ENCODE results near the gene MNT. TPM values are rescaled to one million over a fixed set of nuclear protein-coding genes. Genes with fewer than 3 reads are reported as not detected.

The MNT gene
- total RNA-seq, 1 experiment from 2014 or later, result 32.1 TPM

DNA sequence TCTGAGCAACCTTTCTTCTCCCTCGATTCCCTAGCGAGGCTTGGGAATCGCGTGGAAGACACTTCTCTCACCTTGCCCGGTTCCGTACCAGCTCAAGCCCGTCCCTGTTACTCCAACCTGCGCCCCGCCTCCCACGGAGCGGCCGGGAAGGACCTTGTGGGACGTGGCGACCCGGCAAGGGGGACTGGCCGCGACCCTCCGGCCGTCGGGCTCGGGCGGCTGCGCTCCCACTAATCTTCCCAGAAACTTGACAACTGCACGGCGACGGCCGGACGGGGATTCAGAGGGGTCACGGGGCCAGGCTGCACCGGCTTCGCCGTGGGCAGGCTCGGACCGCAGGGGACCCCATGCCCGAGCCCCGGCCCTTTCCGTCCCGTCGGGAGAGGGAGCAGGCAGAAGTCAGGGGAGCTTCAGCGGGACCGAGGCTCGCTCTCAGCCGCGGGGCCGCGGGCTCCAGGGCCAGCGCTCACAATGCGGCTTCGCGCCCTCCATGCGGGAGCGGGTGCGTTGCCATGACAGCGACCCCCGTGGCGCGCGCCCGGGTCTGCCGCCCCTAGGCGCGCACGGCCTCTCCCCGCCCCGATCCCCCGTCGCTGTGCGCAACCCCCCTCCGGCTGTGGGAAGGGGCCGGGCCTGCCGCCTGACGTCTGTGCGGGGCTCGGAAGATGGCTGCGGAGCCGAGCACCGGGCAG is 63.9 kb downstream of the MNT start, which contains the start of gene SGSM2:
SGSM2 (plus strand) TSS at position 650 of the 692 bp plus-strand sequence. CDS start 188 bp downstream, outside the sequence.
- Histone ChIP-seq H3K4me1 (ENCODE audit: insufficient read depth, low read length, poor library complexity, severe bottlenecking) (peaks cover 21% of the 10 kb centered on the region), H3K27me3 (replicated peaks; ENCODE audit: insufficient read depth, low read depth, low read length, poor library complexity) (no peaks in the 10 kb centered on the region), H3K9me3 (ENCODE audit: low read depth, low read length, poor library complexity, severe bottlenecking) (no peaks in the 10 kb centered on the region), H3K4me3 (ENCODE audit: low read depth, low read length, poor library complexity, severe bottlenecking) (peak within 1 kb of the TSS; percentile 92), H3K27ac (ENCODE audit: low read depth, low read length, poor library complexity, severe bottlenecking) (peak within 1 kb of the TSS; percentile 79), H3K36me3 (ENCODE audit: insufficient read depth, low read length, poor library complexity, severe bottlenecking) (peaks cover 34% of the 10 kb centered on the region)
- intact Hi-C loops (cut with micrococcal nuclease; ENCODE audit: unreplicated experiment), result no loop called here
- DNase-seq (ENCODE audit: low spot score), result peak; percentile 86
- ChIA-PET CTCF (no interaction called here), POLR2A (ENCODE audit: low non-redundant PET) (interaction anchor here (1.0 kb wide), 1 partner anchor 11 kb away, joined by 3 read pairs; no protein-coding TSS in a partner anchor)
- TF ChIP-seq EZH2 (IDR thresholded peaks at IDR 0.05; ENCODE audit: borderline replicate concordance, low read depth, low read length, poor library complexity, severe bottlenecking), result no peak
- TF ChIP-seq, protein P1, sequence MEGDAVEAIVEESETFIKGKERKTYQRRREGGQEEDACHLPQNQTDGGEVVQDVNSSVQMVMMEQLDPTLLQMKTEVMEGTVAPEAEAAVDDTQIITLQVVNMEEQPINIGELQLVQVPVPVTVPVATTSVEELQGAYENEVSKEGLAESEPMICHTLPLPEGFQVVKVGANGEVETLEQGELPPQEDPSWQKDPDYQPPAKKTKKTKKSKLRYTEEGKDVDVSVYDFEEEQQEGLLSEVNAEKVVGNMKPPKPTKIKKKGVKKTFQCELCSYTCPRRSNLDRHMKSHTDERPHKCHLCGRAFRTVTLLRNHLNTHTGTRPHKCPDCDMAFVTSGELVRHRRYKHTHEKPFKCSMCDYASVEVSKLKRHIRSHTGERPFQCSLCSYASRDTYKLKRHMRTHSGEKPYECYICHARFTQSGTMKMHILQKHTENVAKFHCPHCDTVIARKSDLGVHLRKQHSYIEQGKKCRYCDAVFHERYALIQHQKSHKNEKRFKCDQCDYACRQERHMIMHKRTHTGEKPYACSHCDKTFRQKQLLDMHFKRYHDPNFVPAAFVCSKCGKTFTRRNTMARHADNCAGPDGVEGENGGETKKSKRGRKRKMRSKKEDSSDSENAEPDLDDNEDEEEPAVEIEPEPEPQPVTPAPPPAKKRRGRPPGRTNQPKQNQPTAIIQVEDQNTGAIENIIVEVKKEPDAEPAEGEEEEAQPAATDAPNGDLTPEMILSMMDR (conservative IDR thresholded peaks at IDR 0.05; ENCODE audit: low read depth, low read length), result no peak
- no TSS peak for BruUV-seq (replicated peaks)

DNA sequence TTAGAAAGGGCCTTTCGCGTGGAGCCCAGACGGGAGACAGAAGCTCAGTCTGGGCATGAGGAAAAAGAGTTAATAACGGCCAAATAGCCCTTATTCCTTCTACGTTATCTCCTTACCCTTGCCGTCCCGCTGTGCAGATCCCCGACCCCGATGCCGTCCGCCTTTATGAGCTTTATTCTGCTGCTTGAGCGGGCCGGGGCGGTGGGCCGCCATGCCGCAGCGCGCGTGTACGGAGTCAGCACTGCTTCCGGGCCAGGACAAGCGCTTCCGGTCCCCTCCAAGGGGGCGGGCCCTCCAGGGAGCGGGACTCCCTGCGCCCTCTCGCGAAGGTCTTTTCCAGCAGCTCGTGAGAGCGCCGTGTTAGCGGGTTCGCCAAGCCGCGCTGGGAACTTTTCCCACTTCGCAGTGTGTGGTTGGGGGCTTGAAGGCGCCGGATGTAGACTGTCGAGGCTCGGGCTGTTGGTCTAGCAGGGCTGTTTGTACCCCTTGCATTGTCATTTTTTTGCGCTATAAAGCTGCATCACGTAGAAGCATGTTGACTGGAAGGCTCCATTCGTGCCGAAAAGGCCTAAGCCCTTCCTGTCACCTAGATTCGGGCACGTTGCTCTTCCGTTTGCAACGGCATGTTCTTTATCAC is 64.5 kb downstream of the MNT start, which contains the start of gene TSR1:
TSR1 (minus strand) TSS at position 243 of the 637 bp plus-strand sequence; CDS start at position 213, 30 bp downstream.
- Histone ChIP-seq H3K9me3 (ENCODE audit: low read depth, low read length, poor library complexity, severe bottlenecking) (no peaks in the 10 kb centered on the region), H3K36me3 (ENCODE audit: insufficient read depth, low read length, poor library complexity, severe bottlenecking) (peaks cover 41% of the 10 kb centered on the region), H3K27ac (ENCODE audit: low read depth, low read length, poor library complexity, severe bottlenecking) (peak within 1 kb of the TSS; percentile 79), H3K4me1 (ENCODE audit: insufficient read depth, low read length, poor library complexity, severe bottlenecking) (peaks cover 21% of the 10 kb centered on the region), H3K27me3 (replicated peaks; ENCODE audit: insufficient read depth, low read depth, low read length, poor library complexity) (no peaks in the 10 kb centered on the region), H3K4me3 (ENCODE audit: low read depth, low read length, poor library complexity, severe bottlenecking) (peak within 1 kb of the TSS; percentile 92)
- BruUV-seq (replicated peaks), result no TSS peak
- TF ChIP-seq, protein P1 (conservative IDR thresholded peaks at IDR 0.05; ENCODE audit: low read depth, low read length), result peak; percentile 36
- TF ChIP-seq EZH2 (IDR thresholded peaks at IDR 0.05; ENCODE audit: borderline replicate concordance, low read depth, low read length, poor library complexity, severe bottlenecking), result no peak
- CTCF ChIA-PET, result interaction anchor here (0.6 to 0.8 kb wide), 2 partner anchors 16 to 642 kb away, joined by 3 to 5 read pairs; no protein-coding TSS in a partner anchor
- peak; percentile 97 for DNase-seq (ENCODE audit: low spot score)
- POLR2A ChIA-PET (ENCODE audit: low non-redundant PET), result interaction anchor here (1.0 kb wide), 1 partner anchor 11 kb away, joined by 3 read pairs; no protein-coding TSS in a partner anchor
- intact Hi-C loops (cut with micrococcal nuclease; ENCODE audit: unreplicated experiment), result no loop called here

DNA sequence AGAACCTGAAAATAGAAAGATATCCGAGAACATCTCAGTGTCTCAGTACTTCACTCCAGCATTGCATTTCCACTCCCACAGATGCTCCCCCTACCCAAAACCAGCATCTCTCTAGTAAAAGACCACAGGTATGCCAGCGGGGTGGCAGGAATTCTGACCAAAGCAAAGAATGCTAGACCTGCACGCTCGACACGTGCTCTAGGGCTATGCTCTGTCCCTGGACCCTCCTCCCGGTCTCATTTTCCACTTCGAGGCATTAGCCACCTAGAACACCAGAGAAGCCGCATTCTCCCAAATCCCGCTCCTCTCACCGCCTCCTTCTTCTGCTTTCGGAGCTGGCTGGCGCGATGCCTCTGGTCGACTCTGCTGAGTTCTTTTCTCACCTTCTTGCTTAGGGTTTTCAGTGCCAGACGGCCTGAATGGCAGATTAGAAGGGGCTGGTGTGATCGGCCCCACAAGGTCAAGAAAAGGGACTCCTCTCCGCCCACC is 65.1 kb downstream of the MNT start:
- DNase-seq (ENCODE audit: low spot score), result no peak
- peaks cover 21% of the 10 kb centered on the region for H3K4me1 ChIP-seq (ENCODE audit: insufficient read depth, low read length, poor library complexity, severe bottlenecking)
- H3K27ac ChIP-seq (ENCODE audit: low read depth, low read length, poor library complexity, severe bottlenecking), result peak overlapping the region; percentile 79
- no peak for TF ChIP-seq EZH2 (IDR thresholded peaks at IDR 0.05; ENCODE audit: borderline replicate concordance, low read depth, low read length, poor library complexity, severe bottlenecking)
- TF ChIP-seq, protein P1 (conservative IDR thresholded peaks at IDR 0.05; ENCODE audit: low read depth, low read length), result no peak
- BruUV-seq (replicated peaks), result TSS peak; percentile 46
- H3K4me3 ChIP-seq (ENCODE audit: low read depth, low read length, poor library complexity, severe bottlenecking), result peak overlapping the region; percentile 92
- CTCF ChIA-PET, result interaction anchor here (0.6 to 0.8 kb wide), 2 partner anchors 17 to 641 kb away, joined by 3 to 5 read pairs; no protein-coding TSS in a partner anchor
- intact Hi-C loops (cut with micrococcal nuclease; ENCODE audit: unreplicated experiment), result no loop called here
- H3K36me3 ChIP-seq (ENCODE audit: insufficient read depth, low read length, poor library complexity, severe bottlenecking), result peaks cover 46% of the 10 kb centered on the region
- H3K27me3 ChIP-seq (replicated peaks; ENCODE audit: insufficient read depth, low read depth, low read length, poor library complexity), result no peaks in the 10 kb centered on the region
- POLR2A ChIA-PET (ENCODE audit: low non-redundant PET), result interaction anchor here (1.0 kb wide), 1 partner anchor 12 kb away, joined by 3 read pairs; no protein-coding TSS in a partner anchor
- H3K9me3 ChIP-seq (ENCODE audit: low read depth, low read length, poor library complexity, severe bottlenecking), result no peaks in the 10 kb centered on the region

All from A673 (cell line).